Tongue (tissue), 2 donors: ENCODE measurements around the gene DOK5. TPM values are rescaled to one million over a fixed set of nuclear protein-coding genes. Genes with fewer than 3 reads are reported as not detected.
A peak's percentile ranks its signal among the peaks of the same experiment; 100 is the strongest.

Experiments
- DNase-seq: peaks from one replicate; pipeline ENCODE4 v3.0.0-alpha.2; 2015
- total RNA-seq: library from RNA; depleted of rRNA; stranded (reverse); fragments of >200 nt; gene quantifications from one replicate; pipeline ENCODE4 v1.2.3, GENCODE V29; 2014

The DOK5 gene
- total RNA-seq, 1 donor from 2014 or later, result 20.1 TPM

DNA sequence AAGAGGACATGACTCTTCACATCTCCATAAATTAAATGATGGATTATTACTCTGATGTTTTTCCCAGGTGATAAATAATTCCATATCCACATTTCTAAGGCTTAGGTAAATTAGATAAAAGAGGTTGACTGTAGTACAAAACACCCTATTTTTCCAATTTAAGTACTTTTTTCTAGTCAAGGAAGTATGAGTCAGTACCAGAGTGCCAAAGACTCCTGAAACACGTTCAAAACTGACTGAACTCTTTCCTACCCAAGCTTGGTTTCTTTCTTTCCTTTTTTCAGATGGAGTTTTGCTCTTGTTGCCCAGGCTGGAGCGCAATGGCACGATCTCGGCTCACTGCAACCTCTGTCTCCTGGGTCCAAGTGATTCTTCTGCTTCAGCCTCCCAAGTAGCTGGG is 85.0 kb downstream of the DOK5 start:
- no peak for DNase-seq

DNA sequence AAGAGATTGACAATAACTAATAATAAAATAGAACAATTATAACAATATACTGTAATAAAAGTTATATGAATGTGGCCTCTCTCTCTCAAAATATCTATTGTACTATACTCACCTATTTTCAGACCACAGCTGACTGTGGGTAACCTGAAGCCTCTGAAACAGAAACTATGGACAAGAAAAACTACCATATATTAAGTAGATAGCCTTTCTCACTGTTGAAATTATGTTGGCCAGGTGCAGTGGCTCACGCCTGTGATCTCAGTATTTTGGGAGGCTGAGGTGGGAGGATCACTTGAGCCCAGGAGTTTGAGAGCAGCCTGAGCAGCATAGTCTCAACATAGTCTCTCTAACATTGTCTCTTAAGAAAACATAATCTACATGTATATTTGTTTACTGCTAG is 89.9 kb downstream of the DOK5 start:
- DNase-seq, result no peak

DNA sequence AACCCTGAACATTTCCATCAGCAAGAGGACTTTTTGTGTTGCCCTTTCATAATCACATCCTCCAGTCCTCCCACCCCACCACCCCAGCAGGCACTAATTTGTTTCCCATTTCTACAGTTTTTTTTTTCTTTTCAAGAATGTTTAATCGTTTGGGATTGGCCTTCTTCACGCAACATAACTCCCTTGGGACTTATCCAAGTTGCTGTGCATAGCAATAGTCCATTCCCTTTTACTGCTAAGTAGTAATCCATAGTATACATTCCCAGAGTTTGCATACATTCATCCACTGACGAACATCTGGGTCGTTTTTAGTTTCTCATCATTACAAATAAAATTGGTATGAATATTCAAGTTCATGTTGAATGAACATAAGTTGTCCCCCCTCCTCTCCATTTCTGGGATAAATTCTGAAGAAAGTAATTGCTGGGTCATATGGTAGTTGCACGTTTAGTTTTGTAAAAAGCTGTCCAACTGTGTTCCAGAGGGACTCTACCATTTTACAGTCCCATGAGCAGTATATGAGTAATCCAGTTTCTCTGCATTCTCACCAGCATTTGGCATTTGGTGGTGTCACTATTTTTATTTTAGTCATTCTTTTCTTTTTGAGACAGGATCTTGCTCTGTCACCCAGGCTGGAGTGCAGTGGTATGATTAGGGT is 90.8 kb downstream of the DOK5 start:
- no peak for DNase-seq

DNA sequence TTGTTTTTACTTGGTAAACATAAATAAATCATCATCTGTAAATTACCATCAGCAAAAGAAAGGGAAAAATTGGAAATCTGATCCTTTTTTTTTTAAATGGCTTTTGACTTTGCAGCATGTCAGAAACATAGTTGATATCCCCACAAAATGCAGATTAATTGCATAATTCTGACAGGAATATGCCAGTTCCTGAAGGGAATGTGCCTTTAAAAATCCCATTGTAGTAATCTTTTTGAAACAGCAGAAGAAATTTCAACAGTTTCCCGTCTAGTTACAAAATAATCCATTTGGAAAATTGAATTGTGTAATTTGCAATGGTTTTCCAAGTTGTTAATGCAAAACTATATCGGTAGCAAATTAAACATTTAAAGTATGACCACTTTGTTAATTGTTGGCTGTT is 95.2 kb downstream of the DOK5 start:
- no peak for DNase-seq

DNA sequence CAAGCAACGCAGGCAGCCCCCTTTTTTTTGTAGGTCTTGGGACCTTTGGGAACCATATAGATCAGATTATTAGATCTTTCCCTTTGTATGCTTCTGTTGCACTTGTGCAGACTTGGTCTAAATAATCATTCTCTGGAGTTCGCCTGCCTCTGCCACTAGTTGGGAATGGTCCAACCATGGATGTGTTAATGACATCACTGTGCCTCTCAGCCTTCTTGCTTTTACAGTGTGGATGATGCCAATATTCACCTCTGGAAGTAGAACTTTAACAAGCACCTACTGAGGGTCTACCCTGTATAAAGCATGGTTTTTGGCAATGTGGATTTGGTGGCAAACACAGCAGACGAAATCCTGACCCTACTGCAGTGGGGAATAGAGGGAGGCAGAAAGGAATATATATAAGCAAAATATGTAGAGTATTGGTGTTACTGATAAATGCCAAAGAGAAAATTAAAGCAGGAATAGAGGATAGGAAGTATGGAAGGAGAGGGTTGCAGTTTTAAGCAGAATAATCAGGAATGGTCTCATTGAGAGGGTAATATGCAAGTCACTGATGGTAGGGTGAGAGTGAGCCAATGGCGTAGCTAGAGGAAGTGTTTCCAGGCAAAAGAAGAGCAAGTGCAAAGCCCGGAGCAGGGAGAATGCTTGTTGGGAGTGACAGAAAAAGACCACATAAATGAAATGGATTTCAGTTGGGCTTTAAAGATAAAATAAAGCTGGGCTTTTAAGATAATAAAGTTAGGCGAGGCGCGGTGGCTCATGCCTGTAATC is 97.5 kb downstream of the DOK5 start:
- DNase-seq, result no peak

DNA sequence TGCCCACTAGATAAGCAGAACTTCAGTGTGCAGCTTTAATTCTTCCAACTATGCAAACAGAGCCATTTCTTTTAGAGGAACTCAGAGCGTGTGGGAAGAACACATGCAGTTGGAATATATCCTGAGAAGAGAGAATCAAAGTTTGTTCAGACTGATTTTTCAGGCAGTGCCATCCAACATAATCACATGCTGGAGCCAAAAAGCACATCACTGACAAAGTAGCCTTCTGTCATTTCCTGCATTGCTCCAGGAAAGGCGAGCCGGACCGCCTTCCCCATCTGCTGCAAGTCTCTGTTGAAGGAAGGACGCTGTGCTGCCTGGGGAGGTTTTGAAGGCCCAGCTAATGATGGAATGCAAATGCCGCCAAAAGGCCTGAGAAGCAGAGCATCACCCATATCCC is 98.4 kb downstream of the DOK5 start:
- DNase-seq, result peak; percentile 10

DNA sequence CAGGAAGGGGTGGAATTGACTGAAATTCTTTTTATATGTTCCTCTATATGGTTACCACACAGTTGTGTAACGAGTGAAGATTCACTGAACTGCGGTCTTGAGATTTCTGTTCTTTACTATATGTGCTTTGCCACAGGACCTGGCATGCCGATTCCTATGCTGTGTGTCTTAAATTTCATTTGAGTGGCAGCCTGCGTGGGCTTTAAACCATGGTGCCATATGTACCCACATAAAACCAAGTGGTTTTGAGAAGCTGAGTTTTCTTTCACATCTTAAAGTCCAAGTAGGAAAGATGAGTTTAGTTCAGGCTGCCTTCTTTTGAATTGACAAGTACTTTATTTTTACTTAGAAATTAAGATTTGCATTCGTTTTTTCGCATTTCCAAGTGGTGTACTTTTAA is 101.1 kb downstream of the DOK5 start:
- DNase-seq, result no peak

DNA sequence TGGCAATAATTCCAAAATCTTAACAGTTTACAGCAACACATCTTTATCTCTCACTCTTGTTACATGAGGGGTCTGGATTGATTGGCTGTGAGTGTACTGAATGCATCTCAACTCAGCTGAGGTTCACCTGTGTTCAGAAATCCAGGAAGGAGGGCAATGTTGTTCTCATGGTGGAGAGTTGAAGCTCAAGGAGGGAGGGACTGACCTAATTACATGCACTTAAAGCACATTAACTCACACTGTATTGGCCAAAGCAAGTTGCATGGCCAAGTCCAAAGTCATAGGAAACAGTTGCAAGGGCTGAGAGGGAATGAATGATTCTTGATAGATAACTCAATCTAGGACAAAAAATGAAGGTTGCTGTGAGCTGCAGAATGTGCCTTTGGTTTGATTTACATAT is 102.2 kb downstream of the DOK5 start:
- no peak for DNase-seq

DNA sequence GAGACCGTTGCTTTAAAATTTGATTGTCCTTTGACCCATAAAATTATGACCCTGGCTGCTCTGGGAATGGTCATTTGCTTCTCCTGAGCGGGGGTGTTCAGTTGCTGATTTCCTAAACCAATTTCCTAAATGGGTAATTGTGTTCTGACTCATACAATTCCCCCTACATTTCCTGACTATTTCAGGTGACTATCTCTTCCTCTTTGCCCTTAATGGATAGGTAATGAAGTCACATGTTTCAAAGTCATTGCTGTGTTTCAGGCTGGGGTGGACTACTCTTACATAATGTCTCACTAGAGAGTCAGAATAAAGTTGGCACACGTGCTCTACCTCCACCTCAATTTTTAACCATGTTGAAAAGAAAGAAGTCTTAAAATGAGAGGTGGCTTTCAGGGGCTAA is 109.8 kb downstream of the DOK5 start:
- DNase-seq, result no peak

DNA sequence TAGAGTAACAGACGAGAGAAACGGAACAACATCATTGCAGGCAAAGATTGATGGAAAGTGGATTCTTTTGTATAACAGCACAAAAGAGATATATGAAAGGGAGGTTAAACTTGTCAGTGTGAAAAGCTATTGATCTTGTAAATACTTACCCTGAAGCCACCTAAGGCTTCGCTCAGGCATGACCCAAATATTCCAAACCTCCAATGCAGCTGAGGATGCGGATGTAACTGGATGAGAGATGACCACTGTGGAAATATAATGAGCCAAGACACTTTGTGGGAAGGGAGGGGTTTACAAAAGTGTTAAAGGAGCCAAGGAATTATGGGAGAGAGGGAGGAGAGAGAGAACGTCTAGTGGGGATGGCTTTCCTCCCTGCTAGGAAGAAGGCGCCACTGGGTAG is 112.0 kb downstream of the DOK5 start:
- no peak for DNase-seq

DNA sequence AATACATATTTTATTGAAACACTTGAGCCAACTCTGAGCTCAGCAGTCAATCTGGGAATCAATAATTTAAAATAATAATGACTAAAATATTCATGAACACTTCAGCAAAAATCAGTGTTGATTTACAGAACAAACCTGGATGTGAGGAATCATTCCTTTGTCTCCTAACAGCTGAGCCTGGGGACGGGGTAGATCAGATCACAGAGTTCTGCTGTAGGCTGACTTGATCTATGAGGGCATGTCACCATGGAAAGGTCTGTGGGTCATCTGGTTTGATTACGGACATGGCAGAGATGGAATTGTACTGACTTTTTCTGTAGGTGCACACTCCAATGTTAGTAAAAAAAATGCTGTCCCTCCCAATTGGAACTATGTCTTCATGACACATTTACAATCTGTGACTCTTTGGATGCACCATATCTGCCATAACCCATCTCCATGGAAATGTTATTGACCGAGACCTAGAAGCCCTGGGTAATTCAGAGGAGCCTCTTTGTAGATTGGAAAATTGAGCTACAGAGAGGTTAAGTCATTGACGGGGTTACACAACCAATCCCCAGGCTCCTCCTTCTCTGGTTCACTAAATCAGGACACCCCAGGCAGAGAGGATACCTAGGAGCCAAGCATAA is 114.1 kb downstream of the DOK5 start:
- DNase-seq, result no peak

DNA sequence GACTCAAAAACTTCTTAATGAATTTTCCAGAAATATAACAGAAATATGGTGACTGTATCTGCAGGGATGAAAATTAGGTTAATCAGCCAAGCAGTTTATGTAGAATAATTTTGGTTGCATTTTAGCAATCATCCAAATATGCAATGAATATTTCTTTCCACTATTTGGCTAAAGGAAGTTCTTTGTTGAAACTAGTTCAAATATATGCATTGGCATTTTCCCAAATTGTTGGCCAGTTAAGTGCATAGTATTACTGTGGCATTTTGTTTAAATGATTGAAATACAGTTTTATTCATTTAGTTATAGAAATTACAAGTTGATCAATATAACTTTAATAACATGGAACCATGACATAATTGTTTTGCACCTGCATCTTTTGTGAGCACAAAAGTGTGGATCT is 115.5 kb downstream of the DOK5 start:
- DNase-seq, result no peak

DNA sequence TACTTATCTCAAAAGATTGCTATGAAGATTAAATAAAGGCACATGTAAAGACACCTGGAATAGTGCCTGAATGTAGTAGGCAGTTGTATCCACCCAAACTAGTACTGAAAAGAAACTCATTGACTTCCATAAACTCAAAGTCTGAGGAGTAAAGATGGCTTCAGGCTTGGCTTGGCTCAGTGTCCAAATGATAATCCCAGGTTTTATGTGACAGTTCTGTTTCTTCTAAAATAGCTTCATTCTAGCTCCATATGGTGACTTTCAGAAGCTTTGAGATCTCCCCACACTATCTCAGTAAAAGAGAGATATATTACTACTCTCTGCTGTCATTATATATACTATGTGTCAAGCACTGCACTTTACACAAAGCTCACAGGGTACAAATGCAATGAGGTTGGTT is 121.3 kb downstream of the DOK5 start:
- no peak for DNase-seq

DNA sequence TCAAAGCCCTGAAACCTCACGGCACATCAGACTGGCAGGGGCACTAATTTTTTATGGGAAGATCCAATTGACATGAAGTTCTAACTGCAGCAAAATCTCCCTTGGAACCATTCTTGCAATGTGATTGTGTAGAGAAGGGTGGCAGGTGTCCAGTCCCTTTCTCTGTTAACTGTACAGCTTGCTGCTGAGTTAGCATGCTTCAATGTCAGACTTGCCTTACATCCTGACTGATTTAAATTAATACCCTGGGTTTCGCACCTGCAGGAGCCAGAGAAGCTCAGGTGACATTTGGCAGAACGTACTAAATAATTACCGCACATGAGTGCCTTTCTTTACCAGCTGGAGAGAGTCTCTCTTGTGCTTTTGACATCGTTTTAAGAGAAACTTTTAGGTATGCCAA is 123.0 kb downstream of the DOK5 start:
- no peak for DNase-seq

DNA sequence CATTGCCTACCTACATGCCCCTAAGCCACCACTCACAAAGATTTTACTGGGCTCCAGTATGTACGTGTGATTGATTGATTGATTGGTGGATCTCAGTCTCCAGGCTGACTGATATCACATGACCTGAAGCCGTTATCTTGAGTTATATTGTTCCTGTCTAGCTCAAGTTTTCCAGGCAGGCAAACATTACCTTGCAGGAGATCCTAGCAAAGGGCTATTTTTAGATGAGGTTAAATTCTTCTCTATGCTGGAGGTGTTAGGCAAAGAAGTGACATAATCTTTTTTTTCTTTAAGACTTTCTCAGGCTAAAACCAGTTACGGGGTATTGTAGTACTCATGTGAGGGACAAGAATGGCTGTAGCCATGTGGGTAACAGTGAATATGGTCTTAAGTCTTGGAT is 125.2 kb downstream of the DOK5 start:
- DNase-seq, result no peak

DNA sequence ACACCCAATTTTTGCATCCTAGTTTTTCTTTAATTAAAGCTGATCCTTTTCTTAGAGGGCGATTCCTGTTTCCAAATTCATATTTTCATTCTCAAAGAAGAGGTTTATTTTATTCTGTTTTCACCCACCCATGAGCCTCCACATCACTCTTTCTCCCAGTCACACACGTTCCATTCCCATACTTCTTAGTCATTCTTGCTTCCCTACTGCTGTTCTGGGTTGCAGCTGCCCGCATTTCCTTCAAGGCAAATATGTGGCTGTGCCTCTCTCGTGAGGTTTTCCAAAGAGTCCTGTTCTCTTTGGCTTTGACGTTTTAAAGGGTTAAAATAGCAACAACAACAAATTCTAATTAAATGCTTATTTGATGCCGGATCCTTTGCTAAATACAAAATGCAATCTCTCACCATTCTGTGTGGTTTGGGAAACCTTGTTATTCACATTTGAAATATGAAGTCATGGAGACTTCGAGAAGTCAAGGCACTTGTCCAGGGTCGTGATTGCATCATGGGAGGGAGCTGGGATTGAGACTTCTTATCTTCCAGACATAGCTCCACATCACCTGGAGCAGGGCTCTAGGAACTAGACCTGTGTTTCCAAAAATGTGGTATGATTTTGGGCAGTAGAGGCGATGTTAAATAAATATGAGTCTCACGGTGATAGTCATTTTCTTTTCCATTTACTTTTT is 126.6 kb downstream of the DOK5 start:
- no peak for DNase-seq

DNA sequence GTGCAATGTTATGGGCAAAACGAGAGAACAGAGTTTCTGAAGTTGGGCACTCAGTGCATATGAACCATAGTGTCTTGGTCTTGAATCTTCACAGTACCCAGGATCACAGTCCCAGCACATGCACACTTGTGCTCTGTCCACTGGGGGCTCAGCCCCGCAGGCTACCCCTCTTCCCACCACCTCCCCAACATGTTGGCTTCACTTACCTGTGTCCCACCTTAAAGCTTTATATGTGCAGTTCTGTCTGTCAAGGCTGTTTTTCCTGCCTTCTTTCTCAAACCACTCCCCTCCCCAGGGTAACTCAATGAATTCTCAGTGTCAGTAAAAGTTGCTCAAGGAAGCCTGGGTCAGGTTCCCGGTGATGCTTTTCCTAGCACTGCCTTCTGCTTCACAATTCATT is 129.9 kb downstream of the DOK5 start:
- DNase-seq, result no peak

DNA sequence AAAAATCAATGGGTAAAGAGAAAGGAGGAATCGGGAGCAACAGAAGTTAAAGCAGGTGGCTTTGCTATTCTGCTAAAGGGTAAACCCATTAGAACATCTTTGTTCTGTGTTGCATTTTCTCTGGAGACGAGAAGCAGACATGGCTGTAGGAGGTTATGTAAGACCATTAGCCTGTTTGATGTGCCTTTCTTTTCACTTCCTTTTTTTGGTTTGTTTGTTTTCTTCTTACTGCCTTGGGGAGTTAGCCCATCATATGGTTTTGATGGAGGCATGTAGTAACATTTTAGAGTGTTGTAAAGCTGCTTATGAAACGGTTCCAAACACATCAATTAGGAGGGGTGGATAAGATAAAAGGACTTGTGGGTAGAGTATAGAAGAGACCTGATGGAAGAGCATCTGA is 131.0 kb downstream of the DOK5 start:
- DNase-seq, result no peak

DNA sequence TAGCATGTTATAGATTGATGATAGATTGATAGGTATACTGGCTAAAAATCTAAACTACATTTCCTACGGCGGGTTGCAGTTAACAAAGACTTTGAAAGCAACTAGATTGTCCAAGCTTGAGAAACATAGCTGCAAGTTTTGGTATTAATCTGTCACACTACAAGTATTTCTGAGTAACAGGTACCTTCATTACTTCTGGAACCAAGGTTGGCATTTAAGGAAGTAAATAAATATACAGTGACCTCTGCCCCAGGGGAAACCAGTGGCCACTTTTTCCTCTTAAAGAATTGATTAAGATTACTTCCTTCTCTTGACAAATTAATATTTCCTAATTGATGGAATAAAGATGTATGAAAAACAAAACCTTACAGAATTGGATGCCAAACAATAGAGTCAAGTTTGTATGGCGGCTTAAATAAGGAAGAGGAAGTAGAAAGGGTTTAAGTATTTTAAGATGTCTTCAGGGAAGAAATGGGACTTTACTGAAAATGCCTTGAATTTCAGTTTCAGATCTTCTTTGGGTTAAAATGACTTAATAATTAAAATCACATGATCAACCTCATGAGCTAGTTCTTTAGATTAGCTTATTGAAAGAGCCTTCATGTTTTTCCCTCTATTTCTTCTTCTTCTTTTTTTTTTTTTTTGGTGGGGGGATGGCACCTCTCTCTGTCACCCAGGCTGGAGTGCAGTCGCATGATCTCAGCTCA is 132.8 kb downstream of the DOK5 start:
- DNase-seq, result no peak

DNA sequence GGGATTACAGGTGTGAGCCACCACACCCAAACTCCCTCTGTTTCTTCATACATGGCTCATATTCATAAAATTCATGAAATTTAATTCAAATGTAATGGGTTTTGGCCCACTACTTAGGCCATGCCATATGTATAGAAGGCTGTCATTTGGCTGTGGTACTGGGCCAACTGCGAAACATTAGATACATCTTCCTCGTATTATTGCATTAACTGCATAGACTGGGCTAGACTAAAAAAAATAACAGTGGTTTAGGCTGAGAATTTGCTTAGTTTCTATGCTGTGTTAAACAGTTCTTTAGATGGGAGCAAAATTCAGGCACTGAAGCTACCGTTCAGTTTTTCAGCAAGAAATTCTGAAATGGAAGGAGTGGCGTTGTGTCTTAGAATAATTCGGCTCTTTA is 133.6 kb downstream of the DOK5 start:
- no peak for DNase-seq

DNA sequence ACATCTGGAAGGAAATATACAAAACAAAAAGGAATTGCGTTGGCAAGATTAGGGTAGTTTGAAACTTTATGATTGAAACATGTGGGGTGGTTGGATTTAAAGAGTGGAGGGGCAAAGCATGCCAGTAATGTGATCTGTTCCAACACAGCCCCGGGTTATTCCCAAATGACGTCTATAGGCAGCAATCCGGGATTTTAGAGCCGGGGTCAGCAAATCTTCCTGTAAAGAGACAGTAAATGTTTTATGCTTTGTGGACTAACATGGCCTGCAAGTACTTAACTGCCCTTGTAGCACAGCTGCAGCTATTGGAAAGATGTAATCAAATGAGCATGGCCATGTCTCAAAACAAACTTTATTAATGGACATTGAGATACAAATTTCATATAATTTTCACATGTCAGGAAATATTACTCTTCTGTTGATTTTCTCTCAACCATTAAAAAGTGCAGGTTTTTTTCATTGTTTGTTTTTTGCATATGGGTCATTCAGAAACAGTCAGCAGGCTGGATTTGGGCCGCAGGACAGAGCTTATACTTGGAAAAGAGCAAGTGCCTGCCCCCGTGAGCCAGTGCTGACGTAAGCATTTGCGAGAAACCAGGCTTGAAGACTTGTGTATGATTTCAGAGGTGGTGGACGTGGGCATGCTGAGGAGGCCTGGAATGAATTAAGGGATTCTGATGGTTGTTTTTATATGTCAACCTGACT is 136.5 kb downstream of the DOK5 start:
- DNase-seq, result peak; percentile 68

DNA sequence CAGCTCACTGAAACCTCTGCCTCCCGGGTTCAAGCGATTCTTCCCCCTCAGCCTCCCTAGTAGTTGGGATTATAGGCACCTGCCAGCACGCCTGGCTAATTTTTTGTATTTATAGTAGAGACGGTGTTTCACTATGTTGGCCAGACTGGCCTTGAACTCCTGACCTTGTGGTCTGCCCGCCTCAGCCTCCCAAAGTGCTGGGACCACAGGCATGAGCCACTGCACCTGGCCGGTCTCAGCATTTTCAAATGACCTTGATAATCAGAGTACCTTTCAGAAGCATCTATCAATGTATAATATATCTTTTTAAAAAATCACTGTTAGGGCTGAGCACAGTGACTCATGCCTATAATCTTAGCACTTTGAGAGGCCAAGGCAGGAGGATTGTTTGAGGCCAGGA is 143.0 kb downstream of the DOK5 start:
- DNase-seq, result no peak
